ENCODE data around the gene ABHD17C. TPM values are rescaled to one million over a fixed set of nuclear protein-coding genes. Genes with fewer than 3 reads are reported as not detected.

ABHD17C gene
- total and polyA plus RNA-seq, 12 donors = 1.9 to 9.9 (median 5.3) TPM

- WGBS, 4 donors = 64 to 73% (median 68%) methylated on average over 4 of the region's 4 CpGs
- DNase-seq = no peak
- Histone ChIP-seq H3K27ac (no peak overlapping the region), H3K9me3 (replicated peaks in 1 of 3) (no peaks in the 10 kb centered on the region), H3K27me3 (peaks cover 11% of the 10 kb centered on the region), H3K4me3 (no peak overlapping the region), H3K36me3 (replicated peaks in 1 of 2) (no peaks in the 10 kb centered on the region), H3K4me1 (replicated peaks in 1 of 2) (no peaks in the 10 kb centered on the region)
- intact Hi-C loops (cut with DNase I) = loop anchor here in 1 of 2 donors (10.0 kb wide), 1 partner anchor 215 kb away; no protein-coding TSS in a partner anchor
- TF ChIP-seq POLR2A (IDR thresholded peaks at IDR 0.05) (no peak), CTCF (IDR thresholded peaks at IDR 0.05) (no peak)
Measured at GRCh38 chr15:80789796-80790195, 94.7 kb downstream of the ABHD17C start.

- Histone ChIP-seq H3K36me3 (replicated peaks in 1 of 2) (no peaks in the 10 kb centered on the region), H3K9me3 (replicated peaks in 1 of 3) (no peaks in the 10 kb centered on the region), H3K27ac (no peak overlapping the region), H3K27me3 (peaks cover 11% of the 10 kb centered on the region), H3K4me1 (replicated peaks in 1 of 2) (no peaks in the 10 kb centered on the region), H3K4me3 (no peak overlapping the region)
- 77 to 85% (median 78%) methylated on average over 5 of the region's 5 CpGs for WGBS, 4 donors
- no peak for DNase-seq
- intact Hi-C loops (cut with DNase I) = no loop called here
- TF ChIP-seq CTCF (IDR thresholded peaks at IDR 0.05) = no peak
- TF ChIP-seq POLR2A (IDR thresholded peaks at IDR 0.05) = no peak
Measured at GRCh38 chr15:80790236-80790635, 95.1 kb downstream of the ABHD17C start.

- no peak for DNase-seq
Measured at GRCh38 chr15:80791004-80791403, 95.9 kb downstream of the ABHD17C start.

GRCh38 chr15:80796407-80796806, 101.3 kb downstream of the ABHD17C start:
- no peaks in the 10 kb centered on the region for H3K4me1 ChIP-seq (replicated peaks in 1 of 2)
- TF ChIP-seq POLR2A (IDR thresholded peaks at IDR 0.05) (no peak), CTCF (IDR thresholded peaks at IDR 0.05) (no peak)
- H3K27ac ChIP-seq = no peak overlapping the region
- no peaks in the 10 kb centered on the region for H3K36me3 ChIP-seq (replicated peaks in 1 of 2)
- intact Hi-C loops (cut with DNase I) = no loop called here
- WGBS, 4 donors = 62 to 74% (median 68%) methylated on average over 5 of the region's 5 CpGs
- no peaks in the 10 kb centered on the region for H3K9me3 ChIP-seq (replicated peaks in 1 of 3)
- no peak overlapping the region for H3K4me3 ChIP-seq
- DNase-seq = no peak
- H3K27me3 ChIP-seq = peaks cover 4% of the 10 kb centered on the region

More at GRCh38 chr15:80791004-80791403, 95.9 kb downstream of the ABHD17C start:
- Histone ChIP-seq H3K4me3 (no peak overlapping the region), H3K4me1 (replicated peaks in 1 of 2) (no peaks in the 10 kb centered on the region), H3K9me3 (replicated peaks in 1 of 3) (no peaks in the 10 kb centered on the region), H3K27me3 (peaks cover 11% of the 10 kb centered on the region), H3K36me3 (replicated peaks in 1 of 2) (no peaks in the 10 kb centered on the region), H3K27ac (no peak overlapping the region)
- intact Hi-C loops (cut with DNase I) = no loop called here
- 58 to 85% (median 80%) methylated on average over 1 of the region's 1 CpG for WGBS, 4 donors
- no peak for TF ChIP-seq CTCF (IDR thresholded peaks at IDR 0.05)
- no peak for TF ChIP-seq POLR2A (IDR thresholded peaks at IDR 0.05)

Data from adrenal gland (tissue), 12 donors.